H1 (cell line): ENCODE results near the gene TNS3. TPM values are rescaled to one million over a fixed set of nuclear protein-coding genes. Genes with fewer than 3 reads are reported as not detected.

Experiments
- EGR1 ChIP-seq: IDR thresholded peaks from 2 replicates; pipeline ENCODE4 v1.6.1; 2011; ENCODE audit warnings: low read depth, low read length, borderline replicate concordance
- RFX5 ChIP-seq: IDR thresholded peaks from 2 replicates; pipeline ENCODE4 v1.6.1; 2011; ENCODE audit warnings: low read depth, low read length, improper control_type of control experiment, borderline replicate concordance
- polyA plus RNA-seq, 7 experiments: library from polyadenylated mRNA; depleted of rRNA in 3 of 7; stranded (reverse) in 5 of 7; unstranded in 2 of 7; fragments of >200 nt in 5 of 7; fragments of 200-250 nt in 2 of 7; gene quantifications; 1 replicate in 5 of 7; 2 replicates in 1 of 7; 4 replicates in 1 of 7; pipeline versions ENCODE4 v1.2.1 to v1.2.3, GENCODE V29; 2011 to 2013; ENCODE audit warnings: missing spikeins in 2 of 7, mixed read lengths in 2 of 7
- total RNA-seq: library from RNA; stranded (reverse); fragmentation: NEBNext Ultra II Directional; extraction: Animal tissue kit (Norgen Biotek cat#: 25700); gene quantifications from 2 replicates; pipeline ENCODE4 v1.2.1, GENCODE V29; 2021
- TF ChIP-seq, protein P1 (sequence below), 3 experiments: IDR thresholded peaks; 1 replicate in 2 of 3; 2 replicates in 1 of 3; pipeline versions ENCODE4 v1.5.1 to v1.6.1; 2011; ENCODE audit warnings: low read length in 3 of 3, mild to moderate bottlenecking in 3 of 3, inconsistent platforms in 2 of 3, low read depth in 1 of 3, moderate library complexity in 1 of 3; ENCODE audit not compliant: insufficient read depth in 1 of 3; ENCODE audit errors: control extremely low read depth in 1 of 3

The TNS3 gene
- total and polyA plus RNA-seq, 2 of the 8 experiments (the other 6 are each of a cell fraction or from before 2014, with no cell fraction given), result 11.9 to 24.2 TPM

DNA sequence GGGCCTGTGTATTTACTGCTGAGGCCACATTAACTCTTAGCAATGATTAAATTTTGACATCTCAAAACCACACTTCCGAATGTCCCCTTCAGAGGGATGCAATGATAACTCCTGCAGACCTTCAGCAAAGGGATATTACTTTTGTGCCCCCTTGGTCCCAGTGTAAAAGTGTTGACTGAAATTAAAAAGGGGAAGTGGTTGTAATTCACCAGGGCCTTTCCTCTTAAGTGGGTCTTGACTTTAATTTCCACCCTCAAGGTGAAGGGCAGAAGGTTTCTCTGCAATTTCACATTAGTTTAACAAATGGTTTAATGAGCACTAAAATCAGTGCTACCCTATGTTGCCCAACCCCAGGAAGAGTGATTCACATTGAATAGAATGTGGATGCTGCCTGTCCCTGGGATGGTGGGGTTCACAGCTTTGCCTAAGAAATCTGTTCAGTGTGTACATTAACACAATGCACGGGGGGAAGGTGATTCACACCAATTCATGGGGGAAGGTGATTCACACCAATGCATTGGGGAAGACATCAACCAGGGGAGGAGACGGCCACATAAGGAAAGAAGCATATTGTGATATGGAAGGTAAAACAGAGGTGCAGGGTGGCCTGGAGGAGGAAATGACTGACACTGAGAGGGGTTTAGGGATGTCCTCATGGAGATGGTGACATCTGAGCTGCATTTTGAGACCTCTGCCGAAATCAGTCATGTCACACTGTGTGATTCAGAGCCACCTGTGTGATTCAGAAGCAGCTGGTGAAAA is 19.4 kb upstream of the TNS3 start (continued):
- TF ChIP-seq, protein P1, sequence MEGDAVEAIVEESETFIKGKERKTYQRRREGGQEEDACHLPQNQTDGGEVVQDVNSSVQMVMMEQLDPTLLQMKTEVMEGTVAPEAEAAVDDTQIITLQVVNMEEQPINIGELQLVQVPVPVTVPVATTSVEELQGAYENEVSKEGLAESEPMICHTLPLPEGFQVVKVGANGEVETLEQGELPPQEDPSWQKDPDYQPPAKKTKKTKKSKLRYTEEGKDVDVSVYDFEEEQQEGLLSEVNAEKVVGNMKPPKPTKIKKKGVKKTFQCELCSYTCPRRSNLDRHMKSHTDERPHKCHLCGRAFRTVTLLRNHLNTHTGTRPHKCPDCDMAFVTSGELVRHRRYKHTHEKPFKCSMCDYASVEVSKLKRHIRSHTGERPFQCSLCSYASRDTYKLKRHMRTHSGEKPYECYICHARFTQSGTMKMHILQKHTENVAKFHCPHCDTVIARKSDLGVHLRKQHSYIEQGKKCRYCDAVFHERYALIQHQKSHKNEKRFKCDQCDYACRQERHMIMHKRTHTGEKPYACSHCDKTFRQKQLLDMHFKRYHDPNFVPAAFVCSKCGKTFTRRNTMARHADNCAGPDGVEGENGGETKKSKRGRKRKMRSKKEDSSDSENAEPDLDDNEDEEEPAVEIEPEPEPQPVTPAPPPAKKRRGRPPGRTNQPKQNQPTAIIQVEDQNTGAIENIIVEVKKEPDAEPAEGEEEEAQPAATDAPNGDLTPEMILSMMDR (IDR thresholded peaks at IDR 0.05; ENCODE audit: control extremely low read depth in 1 of 3, insufficient read depth in 1 of 3, low read depth in 1 of 3, low read length in 3 of 3), result no peak
- TF ChIP-seq RFX5 (no peak), EGR1 (no peak)
